ENCODE results near the gene P3H4.

P3H4 gene

GRCh38 chr17:41767324-41768042 is 44.3 kb downstream of the P3H4 start:
- peaks cover 97% of the 10 kb centered on the region for H3K36me3 ChIP-seq (ENCODE audit: control insufficient read depth, insufficient read depth, low read length)
- 97 to 98% methylated on average over 11 to 15 of the region's 18 CpGs for WGBS, 2 experiments (ENCODE audit: insufficient coverage in 2 of 2)

GRCh38 chr17:41766135-41766534 is 45.6 kb downstream of the P3H4 start:
- H3K4me1 ChIP-seq (ENCODE audit: control insufficient read depth, insufficient read depth, low read length, poor library complexity, severe bottlenecking), result no peaks in the 10 kb centered on the region
- H3K9me3 ChIP-seq (ENCODE audit: control insufficient read depth, low read length), result no peaks in the 10 kb centered on the region
- peaks cover 96% of the 10 kb centered on the region for H3K36me3 ChIP-seq (ENCODE audit: control insufficient read depth, insufficient read depth, low read length)
- no peak overlapping the region for H3K27ac ChIP-seq (ENCODE audit: low read depth, low read length, severe bottlenecking)
- no peak overlapping the region for H3K4me3 ChIP-seq (ENCODE audit: extremely low read depth, insufficient read depth, low read length, poor library complexity, severe bottlenecking)

More at GRCh38 chr17:41767324-41768042, 44.3 kb downstream of the P3H4 start:
- Histone ChIP-seq H3K4me3 (ENCODE audit: extremely low read depth, insufficient read depth, low read length, poor library complexity, severe bottlenecking) (no peak overlapping the region), H3K27ac (ENCODE audit: low read depth, low read length, severe bottlenecking) (no peak overlapping the region), H3K4me1 (ENCODE audit: control insufficient read depth, insufficient read depth, low read length, poor library complexity, severe bottlenecking) (peaks cover 5% of the 10 kb centered on the region), H3K9me3 (ENCODE audit: control insufficient read depth, low read length) (no peaks in the 10 kb centered on the region)

GRCh38 chr17:41763327-41763726 is 48.4 kb downstream of the P3H4 start:
- no peak overlapping the region for H3K27ac ChIP-seq (ENCODE audit: low read depth, low read length, severe bottlenecking)
- no peaks in the 10 kb centered on the region for H3K4me1 ChIP-seq (ENCODE audit: control insufficient read depth, insufficient read depth, low read length, poor library complexity, severe bottlenecking)
- H3K4me3 ChIP-seq (ENCODE audit: extremely low read depth, insufficient read depth, low read length, poor library complexity, severe bottlenecking), result no peak overlapping the region
- H3K36me3 ChIP-seq (ENCODE audit: control insufficient read depth, insufficient read depth, low read length), result peaks cover 96% of the 10 kb centered on the region
- 92 to 96% methylated on average over 4 to 6 of the region's 8 CpGs for WGBS, 2 experiments (ENCODE audit: insufficient coverage in 2 of 2)
- H3K9me3 ChIP-seq (ENCODE audit: control insufficient read depth, low read length), result no peaks in the 10 kb centered on the region

GRCh38 chr17:41762841-41763240 is 48.9 kb downstream of the P3H4 start:
- Histone ChIP-seq H3K27ac (ENCODE audit: low read depth, low read length, severe bottlenecking) (no peak overlapping the region), H3K36me3 (ENCODE audit: control insufficient read depth, insufficient read depth, low read length) (peaks cover 96% of the 10 kb centered on the region), H3K4me1 (ENCODE audit: control insufficient read depth, insufficient read depth, low read length, poor library complexity, severe bottlenecking) (no peaks in the 10 kb centered on the region), H3K9me3 (ENCODE audit: control insufficient read depth, low read length) (no peaks in the 10 kb centered on the region), H3K4me3 (ENCODE audit: extremely low read depth, insufficient read depth, low read length, poor library complexity, severe bottlenecking) (no peak overlapping the region)
- WGBS, 2 experiments (ENCODE audit: insufficient coverage in 2 of 2), result 95 to 98% methylated on average over 15 to 16 of the region's 16 CpGs

GRCh38 chr17:41762391-41762790 is 49.4 kb downstream of the P3H4 start:
- H3K36me3 ChIP-seq (ENCODE audit: control insufficient read depth, insufficient read depth, low read length), result peaks cover 96% of the 10 kb centered on the region
- H3K9me3 ChIP-seq (ENCODE audit: control insufficient read depth, low read length), result no peaks in the 10 kb centered on the region
- no peaks in the 10 kb centered on the region for H3K4me1 ChIP-seq (ENCODE audit: control insufficient read depth, insufficient read depth, low read length, poor library complexity, severe bottlenecking)
- 97 to 100% methylated on average over 3 to 5 of the region's 6 CpGs for WGBS, 2 experiments (ENCODE audit: insufficient coverage in 2 of 2)
- no peak overlapping the region for H3K4me3 ChIP-seq (ENCODE audit: extremely low read depth, insufficient read depth, low read length, poor library complexity, severe bottlenecking)
- no peak overlapping the region for H3K27ac ChIP-seq (ENCODE audit: low read depth, low read length, severe bottlenecking)

- Histone ChIP-seq H3K27ac (ENCODE audit: low read depth, low read length, severe bottlenecking) (no peak overlapping the region), H3K36me3 (ENCODE audit: control insufficient read depth, insufficient read depth, low read length) (peaks cover 97% of the 10 kb centered on the region)
- 95 to 98% methylated on average over 5 to 6 of the region's 6 CpGs for WGBS, 2 experiments (ENCODE audit: insufficient coverage in 2 of 2)
Measured at GRCh38 chr17:41760878-41761277, 50.9 kb downstream of the P3H4 start.

GRCh38 chr17:41758601-41759000 is 53.1 kb downstream of the P3H4 start:
- 96% methylated on average over 8 to 9 of the region's 9 CpGs for WGBS, 2 experiments (ENCODE audit: insufficient coverage in 2 of 2)
- Histone ChIP-seq H3K36me3 (ENCODE audit: control insufficient read depth, insufficient read depth, low read length) (peaks cover 96% of the 10 kb centered on the region), H3K27ac (ENCODE audit: low read depth, low read length, severe bottlenecking) (no peak overlapping the region), H3K4me1 (ENCODE audit: control insufficient read depth, insufficient read depth, low read length, poor library complexity, severe bottlenecking) (no peaks in the 10 kb centered on the region), H3K9me3 (ENCODE audit: control insufficient read depth, low read length) (no peaks in the 10 kb centered on the region), H3K4me3 (ENCODE audit: extremely low read depth, insufficient read depth, low read length, poor library complexity, severe bottlenecking) (no peak overlapping the region)

More at GRCh38 chr17:41760878-41761277, 50.9 kb downstream of the P3H4 start:
- Histone ChIP-seq H3K4me3 (ENCODE audit: extremely low read depth, insufficient read depth, low read length, poor library complexity, severe bottlenecking) (no peak overlapping the region), H3K4me1 (ENCODE audit: control insufficient read depth, insufficient read depth, low read length, poor library complexity, severe bottlenecking) (no peaks in the 10 kb centered on the region), H3K9me3 (ENCODE audit: control insufficient read depth, low read length) (no peaks in the 10 kb centered on the region)

GRCh38 chr17:41754066-41754465 is 57.7 kb downstream of the P3H4 start:
- Histone ChIP-seq H3K9me3 (ENCODE audit: control insufficient read depth, low read length) (no peaks in the 10 kb centered on the region), H3K4me1 (ENCODE audit: control insufficient read depth, insufficient read depth, low read length, poor library complexity, severe bottlenecking) (no peaks in the 10 kb centered on the region), H3K4me3 (ENCODE audit: extremely low read depth, insufficient read depth, low read length, poor library complexity, severe bottlenecking) (no peak overlapping the region), H3K27ac (ENCODE audit: low read depth, low read length, severe bottlenecking) (no peak overlapping the region), H3K36me3 (ENCODE audit: control insufficient read depth, insufficient read depth, low read length) (peaks cover 56% of the 10 kb centered on the region)
- 75 to 79% methylated on average over 6 to 11 of the region's 12 CpGs for WGBS, 2 experiments (ENCODE audit: insufficient coverage in 2 of 2)
